Kidney (tissue), 14 donors: ENCODE measurements around the gene GNB1L. TPM values are rescaled to one million over a fixed set of nuclear protein-coding genes. Genes with fewer than 3 reads are reported as not detected.

Experiments
- DNase-seq, 5 donors: peaks; one replicate each; pipeline ENCODE4 v3.0.0-alpha.2; 2013 to 2020
- FAIRE-seq: peaks from 2 replicates; lab custom pipeline; 2012; peaks lifted over from hg19 to GRCh38; lab: Jason Lieb, UNC
- H3K27ac ChIP-seq, 2 donors: one replicate each; pipeline ENCODE4 v1.7.0; 2013; ENCODE audit warnings: low read depth in 2 of 2, low read length in 2 of 2, inconsistent platforms in 1 of 2
- H3K27me3 ChIP-seq: one replicate; pipeline ENCODE4 v1.7.1; 2013; ENCODE audit warnings: low read length, inconsistent platforms; ENCODE audit not compliant: control insufficient read depth, insufficient read depth
- H3K36me3 ChIP-seq, 3 donors: one replicate each; pipeline versions ENCODE4 v1.7.0 to v1.7.1; 2013; ENCODE audit warnings: low read length in 3 of 3, control low read depth in 1 of 3, inconsistent platforms in 1 of 3; ENCODE audit not compliant: insufficient read depth in 3 of 3, control insufficient read depth in 2 of 3
- H3K4me1 ChIP-seq, 3 donors: one replicate each; pipeline versions ENCODE4 v1.7.0 to v1.7.1; 2013; ENCODE audit warnings: low read length in 3 of 3, inconsistent platforms in 1 of 3, low read depth in 1 of 3; ENCODE audit not compliant: control insufficient read depth in 2 of 3, insufficient read depth in 2 of 3
- H3K4me3 ChIP-seq, 3 donors: one replicate each; pipeline versions ENCODE4 v1.7.0 to v1.8.1; 2013; ENCODE audit warnings: low read length in 3 of 3, control low read depth in 1 of 3, inconsistent platforms in 1 of 3
- H3K9ac ChIP-seq, 3 donors: one replicate each; pipeline versions ENCODE4 v1.7.0 to v1.7.1; 2013; ENCODE audit warnings: low read length in 3 of 3, control low read depth in 1 of 3, inconsistent platforms in 1 of 3
- H3K9me3 ChIP-seq, 3 donors: one replicate each; pipeline versions ENCODE4 v1.7.0 to v1.7.1; 2013; ENCODE audit warnings: low read length in 3 of 3, control low read depth in 1 of 3, inconsistent platforms in 1 of 3; ENCODE audit not compliant: control insufficient read depth in 2 of 3, insufficient read depth in 1 of 3
- intact Hi-C: fragments of 100-400 bp; cut with DNase I; formaldehyde crosslinking; loops from one replicate; pipeline ENCODE4 v1.11.1; 2022
- polyA plus RNA-seq: library from polyadenylated mRNA; stranded (reverse); fragments of 350-450 nt; fragmentation: Illumina TruSeq; extraction: RNeasy Lipid Tissue Mini Kit (QIAGEN cat#74804); gene quantifications from one replicate; pipeline ENCODE4 v1.2.3, GENCODE V29; 2014; ENCODE audit warnings: low read depth, low replicate concordance; ENCODE audit not compliant: insufficient read depth
- total RNA-seq: library from RNA; stranded (reverse); fragmentation: NEBNext Ultra II Directional; extraction: Animal tissue kit (Norgen Biotek cat#: 25700); gene quantifications from one replicate; pipeline ENCODE4 v1.2.1, GENCODE V29; 2021
- TF ChIP-seq, protein P1 (sequence below): IDR thresholded peaks from 3 replicates; pipeline ENCODE4 v1.5.1; 2012; ENCODE audit warnings: mild to moderate bottlenecking, moderate library complexity, borderline replicate concordance; ENCODE audit not compliant: insufficient read depth; ENCODE audit errors: extremely low read depth
- donor health status: control.
- donor health status: control.
- donor health status: control.
- donor health status: control.
- donor health status: control.
- donor health status: DM: yes; HTN: yes; CAD: no.
- donor health status: Normal renal cell carcinoma (clear cell type).

The GNB1L gene
- total and polyA plus RNA-seq, 2 donors from 2014 or later, result 4.0 to 4.4 TPM

DNA sequence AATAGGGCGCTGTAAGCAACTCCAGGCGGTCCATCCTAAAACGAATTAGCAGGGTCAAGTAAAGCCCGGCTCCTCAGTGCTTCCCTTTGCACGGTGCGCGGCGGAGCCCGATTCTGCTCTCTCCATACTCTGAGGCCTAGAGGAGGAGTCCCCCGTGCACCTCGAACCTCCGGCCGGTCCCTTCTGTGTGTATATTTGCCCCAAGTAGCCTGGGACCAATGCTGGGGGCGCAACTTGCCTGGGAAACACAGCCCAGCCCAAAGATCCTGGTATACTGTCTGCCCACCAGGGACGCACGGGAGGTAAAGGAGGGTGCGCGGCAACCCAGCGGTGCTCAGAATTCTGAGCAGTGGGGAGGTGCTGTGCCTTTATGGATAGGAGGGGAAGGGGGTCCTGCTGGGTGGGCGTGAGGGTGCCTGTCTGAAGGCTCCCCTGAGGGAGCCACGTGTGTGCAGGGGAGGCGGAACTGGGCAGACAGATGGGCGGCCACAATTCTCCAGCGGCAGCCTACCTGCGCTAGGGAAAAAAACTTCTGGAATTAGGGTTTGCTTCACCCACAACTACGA lies 98.9 kb downstream of the GNB1L start:
- no peak for FAIRE-seq
- H3K27me3 ChIP-seq, result peaks cover 46% of the 10 kb centered on the region
- no peak overlapping the region for H3K4me3 ChIP-seq

DNA sequence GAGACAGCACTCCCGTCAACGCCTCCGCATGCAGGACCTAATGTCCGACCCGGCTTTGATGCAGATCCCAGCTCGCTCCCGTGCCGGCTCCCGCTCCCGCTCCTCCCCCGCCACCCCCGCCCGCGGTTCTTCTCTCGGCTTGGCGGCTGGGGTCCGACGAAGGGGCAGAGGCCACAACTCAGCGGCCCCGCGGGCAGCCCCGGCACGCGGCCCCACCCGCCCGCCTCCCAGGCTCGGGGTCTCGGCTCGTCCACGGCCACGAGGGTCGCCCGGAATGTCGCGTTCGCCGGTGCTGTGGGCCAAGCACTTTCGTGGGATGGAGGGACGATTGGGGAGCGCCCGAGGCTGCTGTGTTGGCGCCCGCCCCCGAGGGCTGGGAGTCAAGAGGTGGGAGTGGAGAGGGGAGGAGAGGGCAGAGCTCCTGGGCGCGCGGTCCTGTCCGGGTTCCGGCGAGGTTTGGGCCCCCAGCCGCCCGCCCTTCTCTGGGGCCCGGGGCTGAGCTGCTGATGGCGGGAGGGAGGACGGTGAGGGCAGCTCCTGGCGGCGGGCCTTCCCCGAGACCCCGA lies 99.4 kb downstream of the GNB1L start:
- Histone ChIP-seq H3K4me1 (peaks cover 0 to 2% (median 0%) of the 10 kb centered on the region in 3 donors), H3K27ac (no peak overlapping the region), H3K36me3 (no peaks in the 10 kb centered on the region), H3K27me3 (peaks cover 45% of the 10 kb centered on the region), H3K4me3 (no peak overlapping the region), H3K9ac (no peak overlapping the region), H3K9me3 (no peaks in the 10 kb centered on the region)
- DNase-seq (no peak), FAIRE-seq (no peak)
- TF ChIP-seq, protein P1, sequence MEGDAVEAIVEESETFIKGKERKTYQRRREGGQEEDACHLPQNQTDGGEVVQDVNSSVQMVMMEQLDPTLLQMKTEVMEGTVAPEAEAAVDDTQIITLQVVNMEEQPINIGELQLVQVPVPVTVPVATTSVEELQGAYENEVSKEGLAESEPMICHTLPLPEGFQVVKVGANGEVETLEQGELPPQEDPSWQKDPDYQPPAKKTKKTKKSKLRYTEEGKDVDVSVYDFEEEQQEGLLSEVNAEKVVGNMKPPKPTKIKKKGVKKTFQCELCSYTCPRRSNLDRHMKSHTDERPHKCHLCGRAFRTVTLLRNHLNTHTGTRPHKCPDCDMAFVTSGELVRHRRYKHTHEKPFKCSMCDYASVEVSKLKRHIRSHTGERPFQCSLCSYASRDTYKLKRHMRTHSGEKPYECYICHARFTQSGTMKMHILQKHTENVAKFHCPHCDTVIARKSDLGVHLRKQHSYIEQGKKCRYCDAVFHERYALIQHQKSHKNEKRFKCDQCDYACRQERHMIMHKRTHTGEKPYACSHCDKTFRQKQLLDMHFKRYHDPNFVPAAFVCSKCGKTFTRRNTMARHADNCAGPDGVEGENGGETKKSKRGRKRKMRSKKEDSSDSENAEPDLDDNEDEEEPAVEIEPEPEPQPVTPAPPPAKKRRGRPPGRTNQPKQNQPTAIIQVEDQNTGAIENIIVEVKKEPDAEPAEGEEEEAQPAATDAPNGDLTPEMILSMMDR, result no peak
- intact Hi-C loops, result no loop called here

More for the DNA sequence above, 98.9 kb downstream of the GNB1L start:
- Histone ChIP-seq H3K27ac (no peak overlapping the region), H3K9ac (no peak overlapping the region), H3K4me1 (peaks cover 0 to 2% (median 0%) of the 10 kb centered on the region in 3 donors), H3K9me3 (no peaks in the 10 kb centered on the region), H3K36me3 (no peaks in the 10 kb centered on the region)
- DNase-seq, result no peak
- intact Hi-C loops, result no loop called here
- TF ChIP-seq, protein P1, result no peak

DNA sequence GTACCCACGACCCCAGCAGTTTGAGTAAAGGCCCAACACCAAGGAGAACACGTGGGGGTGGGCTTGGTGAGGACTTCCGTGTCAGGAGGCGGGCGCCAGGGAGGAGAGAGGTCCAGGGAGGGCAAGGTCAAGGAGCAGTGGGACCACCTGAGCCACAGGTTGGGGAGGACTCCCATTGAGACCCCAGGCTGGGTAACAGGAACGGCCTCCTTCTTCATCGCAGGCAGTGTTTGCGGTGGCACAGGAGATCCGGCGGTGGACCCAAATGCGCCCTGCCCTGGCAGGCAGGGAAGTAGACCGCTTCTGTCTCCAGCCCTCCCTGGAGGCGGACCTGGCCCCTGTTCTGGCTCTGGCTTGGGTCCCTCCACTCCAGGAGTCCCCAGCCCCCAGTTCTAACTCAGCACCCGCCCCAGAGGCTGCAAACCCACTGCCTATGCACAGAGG lies 100.0 kb downstream of the GNB1L start:
- Histone ChIP-seq H3K9me3 (no peaks in the 10 kb centered on the region), H3K9ac (no peak overlapping the region), H3K4me1 (peaks cover 0 to 2% (median 0%) of the 10 kb centered on the region in 3 donors), H3K27me3 (peaks cover 41% of the 10 kb centered on the region), H3K4me3 (no peak overlapping the region), H3K36me3 (no peaks in the 10 kb centered on the region), H3K27ac (no peak overlapping the region)
- no peak for DNase-seq
- TF ChIP-seq, protein P1, result no peak
- no peak for FAIRE-seq
- intact Hi-C loops, result no loop called here
